Activated effector memory CD4-positive, alpha-beta T cell treated with Interleukin-2 at 50 U/mL for 16 hours (primary cell): ENCODE measurements around the gene LRP8.

ENCODE experiments used
- DNase-seq: peaks from one replicate; pipeline ENCODE4 v3.0.0-alpha.2; 2020

LRP8 gene

GRCh38 chr1:53256511-53257453, 71.1 kb downstream of the LRP8 start:
- no peak for DNase-seq

GRCh38 chr1:53255031-53255430, 72.8 kb downstream of the LRP8 start:
- no peak for DNase-seq

- DNase-seq: no peak
These were observed 73.7 kb downstream of the LRP8 start for GRCh38 chr1:53254011-53254640.

GRCh38 chr1:53250325-53250724, 77.5 kb downstream of the LRP8 start:
- DNase-seq: no peak

GRCh38 chr1:53249706-53250105, 78.2 kb downstream of the LRP8 start:
- no peak for DNase-seq

- DNase-seq: no peak
These were observed 81.4 kb downstream of the LRP8 start for GRCh38 chr1:53246261-53247134.

- DNase-seq: no peak
These were observed 83.7 kb downstream of the LRP8 start for GRCh38 chr1:53244141-53244540.

GRCh38 chr1:53242381-53242780, 85.5 kb downstream of the LRP8 start:
- no peak for DNase-seq

GRCh38 chr1:53241828-53242227, 86.0 kb downstream of the LRP8 start:
- no peak for DNase-seq

GRCh38 chr1:53238197-53239155, 89.4 kb downstream of the LRP8 start, which contains the start of gene MAGOH:
MAGOH (minus strand) TSS chr1:53238518; CDS start chr1:53238448, 70 bp downstream.
- DNase-seq: peak; percentile 89

GRCh38 chr1:53237638-53238037, 90.2 kb downstream of the LRP8 start:
- no peak for DNase-seq

- no peak for DNase-seq
These were observed 106.9 kb downstream of the LRP8 start for GRCh38 chr1:53220962-53221286.

GRCh38 chr1:53220171-53220961, 107.5 kb downstream of the LRP8 start, which contains the start of gene CZIB:
CZIB (minus strand) TSS chr1:53220634; CDS start chr1:53220575, 59 bp downstream.
- peak; percentile 90 for DNase-seq

- DNase-seq: no peak
These were observed 108.2 kb downstream of the LRP8 start for GRCh38 chr1:53219711-53220110.

- DNase-seq: no peak
These were observed 109.7 kb downstream of the LRP8 start for GRCh38 chr1:53218201-53218600.

GRCh38 chr1:53214376-53214940, 113.4 kb downstream of the LRP8 start:
- no peak for DNase-seq

GRCh38 chr1:53210954-53211353, 116.9 kb downstream of the LRP8 start:
- DNase-seq: no peak

GRCh38 chr1:53210352-53210751, 117.5 kb downstream of the LRP8 start:
- no peak for DNase-seq

- no peak for DNase-seq
These were observed 120.1 kb downstream of the LRP8 start for GRCh38 chr1:53207726-53208125.

- DNase-seq: no peak
These were observed 121.0 kb downstream of the LRP8 start for GRCh38 chr1:53206735-53207379.
